Loucy (cell line): ENCODE data around the gene FTCDNL1.

Experiments
- EZH2phosphoT487 ChIP-seq: fragments of 200-600 bp; IDR thresholded peaks from 2 replicates; pipeline ENCODE4 v1.6.1; 2018; ENCODE audit warnings: antibody characterized with exemption, mild to moderate bottlenecking, moderate library complexity, borderline replicate concordance
- TF ChIP-seq, protein P1 (sequence below): fragments of 200-600 bp; sonication (generic); conservative IDR thresholded peaks from 2 replicates; pipeline ENCODE4 v1.5.1; 2014; ENCODE audit warnings: mild to moderate bottlenecking, antibody characterized with exemption, low read length

DNA sequence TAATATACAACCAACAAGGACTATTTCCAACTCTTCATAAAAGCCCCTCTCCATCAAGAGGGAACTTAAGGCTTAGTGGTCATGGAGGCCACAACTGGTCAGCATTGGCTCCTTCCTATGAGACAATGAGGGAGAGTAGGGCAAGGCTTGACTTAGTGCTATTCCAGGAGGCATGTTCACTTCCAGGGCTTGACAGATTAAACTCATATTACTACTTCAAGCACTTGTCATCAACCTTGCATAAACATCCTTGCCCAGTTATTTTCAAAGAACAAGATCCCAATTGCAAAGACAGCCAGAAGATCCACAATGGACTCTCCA is 133.4 kb downstream of the FTCDNL1 start:
- TF ChIP-seq, protein P1, sequence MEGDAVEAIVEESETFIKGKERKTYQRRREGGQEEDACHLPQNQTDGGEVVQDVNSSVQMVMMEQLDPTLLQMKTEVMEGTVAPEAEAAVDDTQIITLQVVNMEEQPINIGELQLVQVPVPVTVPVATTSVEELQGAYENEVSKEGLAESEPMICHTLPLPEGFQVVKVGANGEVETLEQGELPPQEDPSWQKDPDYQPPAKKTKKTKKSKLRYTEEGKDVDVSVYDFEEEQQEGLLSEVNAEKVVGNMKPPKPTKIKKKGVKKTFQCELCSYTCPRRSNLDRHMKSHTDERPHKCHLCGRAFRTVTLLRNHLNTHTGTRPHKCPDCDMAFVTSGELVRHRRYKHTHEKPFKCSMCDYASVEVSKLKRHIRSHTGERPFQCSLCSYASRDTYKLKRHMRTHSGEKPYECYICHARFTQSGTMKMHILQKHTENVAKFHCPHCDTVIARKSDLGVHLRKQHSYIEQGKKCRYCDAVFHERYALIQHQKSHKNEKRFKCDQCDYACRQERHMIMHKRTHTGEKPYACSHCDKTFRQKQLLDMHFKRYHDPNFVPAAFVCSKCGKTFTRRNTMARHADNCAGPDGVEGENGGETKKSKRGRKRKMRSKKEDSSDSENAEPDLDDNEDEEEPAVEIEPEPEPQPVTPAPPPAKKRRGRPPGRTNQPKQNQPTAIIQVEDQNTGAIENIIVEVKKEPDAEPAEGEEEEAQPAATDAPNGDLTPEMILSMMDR = no peak
- no peak for TF ChIP-seq EZH2phosphoT487
